Cardiac muscle cell (in vitro differentiated cells and primary cell): ENCODE measurements around the gene STARD3NL. TPM values are rescaled to one million over a fixed set of nuclear protein-coding genes. Genes with fewer than 3 reads are reported as not detected.

Experiments used
- DNase-seq, 2 donors: peaks; one replicate each; pipeline versions ENCODE4 v3.0.0 to v3.0.0-alpha.2; 2010 to 2017; ENCODE audit warnings: low read depth in 1 of 2, low spot score in 1 of 2
- H3K27ac ChIP-seq: fragments of 200-600 bp; sonication (generic); 2 replicates; pipeline ENCODE4 v1.5.1; 2016
- H3K27me3 ChIP-seq: fragments of 200-600 bp; sonication (generic); 2 replicates; pipeline ENCODE4 v1.6.0; 2016; ENCODE audit warnings: control low read depth
- H3K36me3 ChIP-seq: fragments of 200-600 bp; sonication (generic); 2 replicates; pipeline ENCODE4 v1.5.1; 2016; ENCODE audit warnings: control low read depth
- H3K4me1 ChIP-seq: fragments of 200-600 bp; sonication (generic); 2 replicates; pipeline ENCODE4 v1.8.1; 2017; ENCODE audit warnings: low read depth, mild to moderate bottlenecking, mixed run types
- H3K4me3 ChIP-seq: fragments of 200-600 bp; sonication (generic); 2 replicates; pipeline ENCODE4 v1.5.1; 2016; ENCODE audit warnings: mild to moderate bottlenecking
- H3K9me3 ChIP-seq: fragments of 200-600 bp; sonication (generic); 2 replicates; pipeline ENCODE4 v1.5.1; 2017; ENCODE audit warnings: low read depth, mild to moderate bottlenecking, control low read depth
- polyA plus RNA-seq: library from polyadenylated mRNA; unstranded; fragments of >200 nt; fragmentation: Nextera tagmentation; extraction: Ambion mirVana; gene quantifications from 2 replicates; pipeline ENCODE4 v1.2.1, GENCODE V29; 2016
- total RNA-seq: library from RNA; depleted of rRNA; stranded (reverse); fragments of >200 nt; gene quantifications from 2 replicates; pipeline ENCODE4 v1.2.3, GENCODE V29; 2016
- TF ChIP-seq, protein P1 (sequence below): IDR thresholded peaks from 2 replicates; pipeline ENCODE4 v1.5.1; 2012; ENCODE audit warnings: low read depth, mild to moderate bottlenecking, low read length

The STARD3NL gene
- total and polyA plus RNA-seq, 2 experiments from 2014 or later, result 55.4 to 111 TPM

DNA sequence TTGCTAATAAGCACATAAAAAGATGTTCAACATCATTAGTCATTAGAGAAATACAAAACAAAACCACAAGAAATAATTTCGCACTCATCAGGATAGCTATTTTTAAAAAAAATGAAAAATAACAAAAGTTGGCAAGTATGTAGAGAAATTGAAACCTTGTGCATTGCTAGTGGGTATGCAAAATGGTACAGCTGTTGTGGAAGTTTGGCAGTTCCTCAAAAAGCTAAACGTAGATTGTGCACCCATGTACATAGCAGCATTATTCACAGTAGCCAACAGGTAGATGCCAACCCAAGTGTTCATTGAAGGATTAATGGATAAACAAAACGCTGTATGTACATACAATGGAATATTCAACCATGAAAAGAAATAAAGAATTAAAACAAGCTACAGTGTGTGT is 35.3 kb upstream of the STARD3NL start:
- TF ChIP-seq, protein P1, sequence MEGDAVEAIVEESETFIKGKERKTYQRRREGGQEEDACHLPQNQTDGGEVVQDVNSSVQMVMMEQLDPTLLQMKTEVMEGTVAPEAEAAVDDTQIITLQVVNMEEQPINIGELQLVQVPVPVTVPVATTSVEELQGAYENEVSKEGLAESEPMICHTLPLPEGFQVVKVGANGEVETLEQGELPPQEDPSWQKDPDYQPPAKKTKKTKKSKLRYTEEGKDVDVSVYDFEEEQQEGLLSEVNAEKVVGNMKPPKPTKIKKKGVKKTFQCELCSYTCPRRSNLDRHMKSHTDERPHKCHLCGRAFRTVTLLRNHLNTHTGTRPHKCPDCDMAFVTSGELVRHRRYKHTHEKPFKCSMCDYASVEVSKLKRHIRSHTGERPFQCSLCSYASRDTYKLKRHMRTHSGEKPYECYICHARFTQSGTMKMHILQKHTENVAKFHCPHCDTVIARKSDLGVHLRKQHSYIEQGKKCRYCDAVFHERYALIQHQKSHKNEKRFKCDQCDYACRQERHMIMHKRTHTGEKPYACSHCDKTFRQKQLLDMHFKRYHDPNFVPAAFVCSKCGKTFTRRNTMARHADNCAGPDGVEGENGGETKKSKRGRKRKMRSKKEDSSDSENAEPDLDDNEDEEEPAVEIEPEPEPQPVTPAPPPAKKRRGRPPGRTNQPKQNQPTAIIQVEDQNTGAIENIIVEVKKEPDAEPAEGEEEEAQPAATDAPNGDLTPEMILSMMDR, result no peak
- Histone ChIP-seq H3K9me3 (no peaks in the 10 kb centered on the region), H3K4me1 (no peaks in the 10 kb centered on the region), H3K27me3 (no peaks in the 10 kb centered on the region), H3K4me3 (no peak overlapping the region), H3K27ac (no peak overlapping the region), H3K36me3 (no peaks in the 10 kb centered on the region)
- DNase-seq, result no peak

DNA sequence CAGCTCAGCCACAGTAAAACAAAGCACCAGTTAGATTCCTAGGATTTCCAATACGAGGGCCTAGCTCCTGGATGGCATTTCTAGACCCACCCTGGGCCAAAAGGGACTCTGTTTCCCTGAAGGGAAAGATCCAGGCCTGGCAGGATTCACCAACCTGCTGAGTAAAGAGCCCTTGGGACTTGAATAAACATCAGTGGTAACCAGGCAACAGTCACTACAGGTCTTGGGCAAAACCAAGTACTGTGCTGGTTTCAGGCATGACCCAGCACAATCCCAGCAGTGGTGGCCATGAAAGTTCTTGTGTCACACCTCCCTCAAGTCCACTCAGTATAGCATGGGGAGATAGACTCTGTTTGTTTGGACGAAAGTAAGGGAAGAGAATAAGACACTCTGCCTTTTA is 31.0 kb upstream of the STARD3NL start:
- H3K4me3 ChIP-seq, result no peak overlapping the region
- H3K27me3 ChIP-seq, result no peaks in the 10 kb centered on the region
- DNase-seq, result no peak
- no peak overlapping the region for H3K27ac ChIP-seq
- TF ChIP-seq, protein P1, result no peak
- no peaks in the 10 kb centered on the region for H3K4me1 ChIP-seq
- H3K9me3 ChIP-seq, result no peaks in the 10 kb centered on the region
- no peaks in the 10 kb centered on the region for H3K36me3 ChIP-seq

DNA sequence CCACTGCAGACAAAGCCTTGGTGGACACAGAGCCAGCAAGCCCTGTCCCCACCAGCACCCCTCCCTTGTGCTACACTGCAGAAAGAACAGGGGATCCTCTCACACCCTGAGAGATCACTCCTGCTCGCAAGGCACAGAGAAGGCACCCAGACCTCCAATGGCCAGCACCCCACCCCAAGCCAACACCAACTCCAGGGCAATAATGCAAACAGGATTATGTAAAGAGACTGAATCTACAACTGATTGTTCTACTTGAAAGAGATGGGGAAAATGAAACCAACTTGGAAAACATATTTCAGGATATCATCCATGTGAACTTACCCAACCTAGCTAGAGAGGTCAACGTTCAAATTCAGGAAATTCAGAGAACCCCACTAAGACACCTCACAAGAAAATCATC is 26.5 kb upstream of the STARD3NL start:
- TF ChIP-seq, protein P1, result no peak
- H3K36me3 ChIP-seq, result no peaks in the 10 kb centered on the region
- H3K27ac ChIP-seq, result no peak overlapping the region
- no peaks in the 10 kb centered on the region for H3K27me3 ChIP-seq
- no peak for DNase-seq
- no peaks in the 10 kb centered on the region for H3K4me1 ChIP-seq
- H3K9me3 ChIP-seq, result no peaks in the 10 kb centered on the region
- H3K4me3 ChIP-seq, result no peak overlapping the region

DNA sequence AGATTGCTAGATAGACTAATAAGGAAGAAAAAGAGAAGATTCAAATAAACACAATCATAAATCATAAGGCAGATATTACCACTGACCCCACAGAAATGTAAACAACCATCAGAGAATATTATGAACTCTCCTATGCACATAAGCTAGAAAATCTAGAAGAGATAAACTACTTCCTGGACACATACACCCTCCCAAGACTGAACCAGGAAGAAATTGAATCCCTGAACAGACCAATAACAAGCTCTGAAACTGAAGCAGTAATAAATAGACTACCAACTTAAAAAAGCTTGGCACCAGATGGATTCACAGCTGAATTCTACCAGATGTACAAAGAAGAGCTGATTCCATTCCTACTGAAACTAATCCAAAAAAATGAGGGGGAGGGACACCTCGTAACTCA is 24.5 kb upstream of the STARD3NL start:
- Histone ChIP-seq H3K27me3 (no peaks in the 10 kb centered on the region), H3K27ac (no peak overlapping the region), H3K4me1 (no peaks in the 10 kb centered on the region), H3K4me3 (no peak overlapping the region), H3K9me3 (no peaks in the 10 kb centered on the region), H3K36me3 (no peaks in the 10 kb centered on the region)
- no peak for DNase-seq
- TF ChIP-seq, protein P1, result no peak

DNA sequence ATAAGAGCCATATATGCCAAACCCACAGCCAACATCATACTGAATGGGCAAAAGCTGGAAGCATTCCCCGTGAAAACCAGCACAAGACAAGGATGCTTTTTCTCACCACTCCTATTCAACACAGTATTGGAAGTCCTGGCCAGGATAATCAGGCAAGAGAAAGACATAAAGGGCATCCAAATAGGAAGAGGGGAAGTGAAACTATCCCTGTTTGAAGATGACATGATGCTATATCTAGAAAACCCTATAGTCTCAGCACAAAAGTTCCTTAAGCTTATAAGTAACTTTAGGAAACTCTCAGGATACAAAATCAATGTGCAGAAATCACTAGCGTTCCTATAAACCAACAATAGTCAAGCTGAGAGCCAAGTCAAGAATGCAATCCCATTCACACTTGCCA is 23.8 kb upstream of the STARD3NL start:
- TF ChIP-seq, protein P1, result no peak
- no peak overlapping the region for H3K4me3 ChIP-seq
- H3K36me3 ChIP-seq, result no peaks in the 10 kb centered on the region
- no peaks in the 10 kb centered on the region for H3K4me1 ChIP-seq
- H3K9me3 ChIP-seq, result no peaks in the 10 kb centered on the region
- DNase-seq, result no peak
- H3K27me3 ChIP-seq, result no peaks in the 10 kb centered on the region
- no peak overlapping the region for H3K27ac ChIP-seq

DNA sequence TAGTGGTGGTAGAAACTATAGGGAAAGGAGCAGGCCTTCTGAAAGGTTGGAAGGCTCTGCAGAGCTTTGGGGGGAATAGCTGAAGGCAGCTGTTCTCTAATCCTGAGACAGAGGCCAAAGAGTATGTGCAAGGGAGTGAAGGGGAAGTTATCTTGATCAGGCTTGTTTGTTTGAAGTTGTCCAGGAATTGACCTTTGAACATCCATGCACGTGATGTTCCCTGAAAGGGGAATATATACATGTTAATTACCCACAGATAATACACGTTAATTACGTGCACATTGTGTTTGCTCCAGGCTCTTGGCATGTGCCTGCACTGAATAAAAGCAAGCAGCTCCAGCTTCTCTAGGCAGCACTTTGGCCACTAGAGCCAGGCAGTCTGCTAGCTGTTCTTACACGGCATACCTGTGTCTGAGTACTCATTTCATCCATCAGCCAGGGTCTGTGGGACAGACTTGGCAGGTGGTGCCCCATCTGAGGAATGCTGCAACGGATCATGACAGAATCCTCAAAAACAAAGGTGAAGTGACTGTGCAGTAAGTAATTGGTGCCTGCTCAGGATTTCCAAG is 18.0 kb upstream of the STARD3NL start:
- Histone ChIP-seq H3K27ac (no peak overlapping the region), H3K4me1 (no peaks in the 10 kb centered on the region), H3K36me3 (no peaks in the 10 kb centered on the region), H3K4me3 (no peak overlapping the region), H3K9me3 (no peaks in the 10 kb centered on the region), H3K27me3 (no peaks in the 10 kb centered on the region)
- no peak for DNase-seq
- TF ChIP-seq, protein P1, result no peak
